ENCODE data around the gene KANSL1L.
"Not testable (repeated sequence)": the region's sequence is repeated elsewhere in the genome, so short reads cannot be mapped to it uniquely, and the experiment has no call there.

KANSL1L gene

DNA sequence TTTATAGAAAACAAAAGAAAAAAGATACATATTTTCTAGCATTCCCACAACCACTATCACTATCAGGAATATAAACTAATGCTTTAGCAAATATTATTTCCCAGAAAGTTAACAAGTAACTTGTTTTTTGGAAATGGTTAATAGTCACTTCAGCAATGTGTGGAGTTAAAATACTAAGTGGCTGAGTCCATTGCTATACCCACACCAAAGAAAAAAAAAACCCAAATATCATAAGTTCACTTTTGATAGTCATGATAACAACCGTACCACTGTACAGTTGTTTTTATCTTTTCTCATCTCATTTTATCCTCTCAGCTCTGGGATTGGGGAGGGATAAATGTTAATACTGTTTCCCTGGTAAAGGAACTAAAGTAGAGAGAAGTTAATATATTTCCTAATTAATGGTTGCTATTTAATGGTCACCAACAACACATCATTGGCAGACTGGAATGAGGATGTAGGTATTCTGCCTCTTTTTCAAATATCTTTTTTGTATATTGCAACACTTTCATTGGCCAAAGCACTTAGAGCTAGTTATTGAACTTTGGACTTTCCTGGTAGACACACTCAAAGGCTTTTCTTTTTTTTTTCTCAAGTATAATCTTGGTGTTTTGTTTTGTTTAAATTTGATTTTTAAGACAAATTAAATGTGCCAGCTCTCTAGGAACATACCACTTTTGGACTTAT is 18.4 kb upstream of the KANSL1L start:
- TF ChIP-seq, protein P1, sequence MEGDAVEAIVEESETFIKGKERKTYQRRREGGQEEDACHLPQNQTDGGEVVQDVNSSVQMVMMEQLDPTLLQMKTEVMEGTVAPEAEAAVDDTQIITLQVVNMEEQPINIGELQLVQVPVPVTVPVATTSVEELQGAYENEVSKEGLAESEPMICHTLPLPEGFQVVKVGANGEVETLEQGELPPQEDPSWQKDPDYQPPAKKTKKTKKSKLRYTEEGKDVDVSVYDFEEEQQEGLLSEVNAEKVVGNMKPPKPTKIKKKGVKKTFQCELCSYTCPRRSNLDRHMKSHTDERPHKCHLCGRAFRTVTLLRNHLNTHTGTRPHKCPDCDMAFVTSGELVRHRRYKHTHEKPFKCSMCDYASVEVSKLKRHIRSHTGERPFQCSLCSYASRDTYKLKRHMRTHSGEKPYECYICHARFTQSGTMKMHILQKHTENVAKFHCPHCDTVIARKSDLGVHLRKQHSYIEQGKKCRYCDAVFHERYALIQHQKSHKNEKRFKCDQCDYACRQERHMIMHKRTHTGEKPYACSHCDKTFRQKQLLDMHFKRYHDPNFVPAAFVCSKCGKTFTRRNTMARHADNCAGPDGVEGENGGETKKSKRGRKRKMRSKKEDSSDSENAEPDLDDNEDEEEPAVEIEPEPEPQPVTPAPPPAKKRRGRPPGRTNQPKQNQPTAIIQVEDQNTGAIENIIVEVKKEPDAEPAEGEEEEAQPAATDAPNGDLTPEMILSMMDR (IDR thresholded peaks at IDR 0.05; ENCODE audit: low read depth, low read length, missing control alignments), result no peak
- DNase-seq (ENCODE audit: extremely low read depth, low read depth), result no peak
- H3K4me3 ChIP-seq (replicated peaks; ENCODE audit: low read depth, low read length), result no peak overlapping the region

DNA sequence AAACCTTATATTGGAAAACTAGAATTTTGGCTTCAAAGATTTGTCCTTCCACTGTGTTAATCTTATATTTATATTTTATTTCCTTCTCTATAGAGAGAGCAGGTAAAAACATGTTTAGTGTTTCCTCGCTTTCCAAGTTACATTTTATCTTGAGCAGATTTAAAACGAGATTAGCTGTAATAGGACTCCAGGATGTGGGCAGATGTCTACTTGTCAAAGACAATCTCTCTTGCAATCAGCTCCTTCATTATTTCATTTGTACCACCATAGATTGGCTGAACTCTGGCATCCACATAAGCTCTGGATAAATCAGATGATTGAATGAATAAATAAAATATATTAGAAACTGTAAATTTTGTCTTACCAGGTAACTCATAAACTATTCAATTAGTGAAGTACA is 17.5 kb upstream of the KANSL1L start:
- no peak overlapping the region for H3K4me3 ChIP-seq (replicated peaks; ENCODE audit: low read depth, low read length)
- TF ChIP-seq, protein P1 (IDR thresholded peaks at IDR 0.05; ENCODE audit: low read depth, low read length, missing control alignments), result no peak
- no peak for DNase-seq (ENCODE audit: extremely low read depth, low read depth)

DNA sequence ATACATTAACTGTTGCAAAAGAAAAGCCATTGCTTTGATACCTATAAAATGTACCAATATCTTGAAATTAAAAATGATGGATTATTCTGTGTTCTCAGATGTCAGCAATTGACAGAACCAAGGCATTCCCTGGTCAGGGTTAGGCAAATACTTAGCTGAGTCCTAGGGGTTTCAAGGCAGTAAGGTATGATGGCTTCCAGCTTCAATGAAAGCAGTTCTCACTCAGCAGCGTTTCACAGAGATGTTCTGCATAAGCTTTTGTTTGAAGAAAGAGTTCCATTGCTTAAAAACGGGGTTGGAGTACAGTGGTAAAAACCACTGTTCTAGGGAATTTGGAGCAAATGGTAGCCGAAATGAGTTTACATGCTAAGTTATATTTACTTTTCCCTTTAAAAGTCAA is 17.0 kb upstream of the KANSL1L start:
- DNase-seq (ENCODE audit: extremely low read depth, low read depth), result no peak
- TF ChIP-seq, protein P1 (IDR thresholded peaks at IDR 0.05; ENCODE audit: low read depth, low read length, missing control alignments), result no peak
- H3K4me3 ChIP-seq (replicated peaks; ENCODE audit: low read depth, low read length), result no peak overlapping the region

DNA sequence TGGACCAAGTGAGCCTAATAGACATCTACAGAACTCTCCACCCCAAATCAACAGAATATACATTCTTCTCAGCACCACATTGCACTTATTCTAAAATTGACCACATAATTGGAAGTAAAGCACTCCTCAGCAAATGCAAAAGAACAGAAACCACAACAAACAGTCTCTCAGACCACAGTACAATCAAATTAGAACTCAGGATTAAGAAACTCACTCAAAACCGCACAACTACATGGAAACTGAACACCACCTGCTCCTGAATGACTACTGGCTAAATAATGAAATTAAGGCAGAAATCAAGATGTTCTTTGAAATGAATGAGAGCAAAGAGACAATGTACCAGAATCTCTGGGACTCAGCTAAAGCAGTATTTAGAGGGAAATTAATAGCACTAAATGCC is 12.7 kb upstream of the KANSL1L start:
- H3K4me3 ChIP-seq (replicated peaks; ENCODE audit: low read depth, low read length); DNase-seq (ENCODE audit: extremely low read depth, low read depth): not testable (repeated sequence)

DNA sequence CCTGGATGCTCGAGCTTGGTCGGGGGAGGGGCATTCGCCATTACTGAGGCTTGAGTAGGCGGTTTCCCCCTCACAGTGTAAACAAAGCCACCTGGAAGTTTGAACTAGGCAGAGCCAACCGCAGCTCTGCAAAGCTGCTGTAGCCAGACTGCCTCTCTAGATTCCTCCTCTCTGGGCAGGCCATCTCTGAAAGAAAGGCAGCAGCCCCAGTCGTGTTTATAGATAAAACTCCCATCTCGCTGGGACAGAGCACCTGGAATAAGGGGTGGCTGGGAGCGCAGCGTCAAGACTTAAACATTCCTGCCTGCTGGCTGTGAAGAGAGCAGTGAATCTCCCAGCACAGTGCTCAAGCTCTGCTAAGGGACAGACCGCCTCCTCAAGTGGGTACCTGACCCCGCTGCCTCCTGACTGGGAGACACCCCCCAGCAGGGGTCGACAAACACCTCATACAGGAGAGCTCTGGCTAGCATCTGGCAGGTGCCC is 10.4 kb upstream of the KANSL1L start:
- not testable (repeated sequence) for DNase-seq (ENCODE audit: extremely low read depth, low read depth); H3K4me3 ChIP-seq (replicated peaks; ENCODE audit: low read depth, low read length)

DNA sequence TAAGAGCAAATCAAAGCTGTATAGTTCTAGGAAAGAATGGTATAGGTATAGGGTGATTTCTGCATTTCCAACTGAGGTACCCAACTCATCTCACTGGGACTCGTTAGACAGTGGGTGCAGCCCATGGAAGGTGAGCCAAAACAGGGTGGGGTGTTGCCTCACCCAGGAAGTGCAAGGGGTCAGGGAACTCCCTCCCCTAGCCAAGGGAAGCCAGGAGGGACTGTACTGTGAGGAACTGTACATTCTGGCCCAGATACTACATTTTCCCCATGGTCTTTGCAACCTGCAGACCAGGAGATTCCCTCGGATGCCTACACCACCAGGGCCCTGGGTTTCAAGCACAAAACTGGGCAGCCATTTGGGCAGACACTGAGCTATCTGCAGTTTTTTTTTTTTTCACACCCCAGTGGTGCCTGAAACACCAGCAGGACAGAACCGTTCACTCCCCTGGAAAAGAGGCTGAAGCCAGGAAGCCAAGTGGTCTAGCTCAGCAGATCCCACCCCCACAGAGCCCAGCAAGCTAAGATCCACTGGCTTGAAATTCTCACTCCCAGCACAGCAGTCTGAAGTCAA is 9.9 kb upstream of the KANSL1L start:
- not testable (repeated sequence) for DNase-seq (ENCODE audit: extremely low read depth, low read depth); H3K4me3 ChIP-seq (replicated peaks; ENCODE audit: low read depth, low read length)

DNA sequence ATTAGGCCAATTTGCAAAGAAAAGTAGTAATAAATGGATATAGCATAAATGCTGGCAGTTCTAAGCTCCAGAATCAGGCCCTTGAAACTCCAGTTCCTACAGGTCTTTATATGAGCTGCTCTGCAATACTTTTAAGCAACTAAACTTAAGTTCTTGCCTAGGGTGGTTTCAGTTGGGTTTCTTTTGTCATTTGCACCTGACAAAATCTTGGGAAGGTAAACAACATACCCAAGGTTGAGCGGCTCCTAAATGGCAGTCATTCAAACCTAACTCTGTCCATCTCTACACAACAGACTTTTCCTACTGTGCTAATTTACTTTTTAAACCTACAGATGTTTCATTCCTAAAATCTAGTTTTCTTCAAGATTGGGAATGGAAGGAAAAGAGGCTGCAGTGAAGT is 9.3 kb upstream of the KANSL1L start:
- H3K4me3 ChIP-seq (replicated peaks; ENCODE audit: low read depth, low read length), result no peak overlapping the region
- no peak for DNase-seq (ENCODE audit: extremely low read depth, low read depth)
- TF ChIP-seq, protein P1 (IDR thresholded peaks at IDR 0.05; ENCODE audit: low read depth, low read length, missing control alignments), result no peak

DNA sequence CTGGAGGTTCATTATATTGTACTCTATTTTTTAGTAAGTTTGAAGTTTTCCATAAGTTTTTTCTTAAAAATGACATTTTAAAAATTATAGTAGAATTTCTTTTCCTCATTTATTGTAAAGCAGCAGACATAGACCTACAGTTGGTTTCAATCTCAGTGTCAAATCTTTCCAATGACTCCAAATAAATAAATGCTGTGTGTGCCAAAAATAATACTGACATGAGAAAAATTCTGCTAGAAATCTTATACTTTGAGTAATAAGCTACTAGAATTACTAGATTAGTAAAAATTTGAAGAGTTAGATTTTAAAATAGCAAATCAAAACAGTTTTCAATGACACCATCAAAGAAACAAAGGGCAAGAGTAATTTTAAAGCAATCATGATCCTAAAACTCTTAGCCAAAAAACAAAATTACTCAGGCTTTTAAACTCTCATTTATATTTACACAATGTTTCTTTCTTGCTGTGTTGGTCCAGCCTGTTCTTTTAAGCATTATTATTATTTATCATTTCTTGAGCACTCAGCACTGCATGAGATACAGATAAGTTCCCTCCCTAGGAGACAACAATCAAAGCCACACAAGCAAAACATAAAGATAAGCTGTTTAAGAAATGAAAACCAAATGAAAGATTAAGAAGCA is 8.3 kb upstream of the KANSL1L start:
- DNase-seq (ENCODE audit: extremely low read depth, low read depth), result no peak
- TF ChIP-seq, protein P1 (IDR thresholded peaks at IDR 0.05; ENCODE audit: low read depth, low read length, missing control alignments), result no peak
- H3K4me3 ChIP-seq (replicated peaks; ENCODE audit: low read depth, low read length), result no peak overlapping the region

Data from HFF-Myc (cell line).